Measurements from ENCODE around the gene TSR3. TPM values are rescaled to one million over a fixed set of nuclear protein-coding genes. Genes with fewer than 3 reads are reported as not detected.
A peak's percentile ranks its signal among the peaks of the same experiment; 100 is the strongest.

TSR3 gene
- total and polyA plus RNA-seq, 10 donors: 31.1 to 73.1 (median 47.2) TPM

DNA sequence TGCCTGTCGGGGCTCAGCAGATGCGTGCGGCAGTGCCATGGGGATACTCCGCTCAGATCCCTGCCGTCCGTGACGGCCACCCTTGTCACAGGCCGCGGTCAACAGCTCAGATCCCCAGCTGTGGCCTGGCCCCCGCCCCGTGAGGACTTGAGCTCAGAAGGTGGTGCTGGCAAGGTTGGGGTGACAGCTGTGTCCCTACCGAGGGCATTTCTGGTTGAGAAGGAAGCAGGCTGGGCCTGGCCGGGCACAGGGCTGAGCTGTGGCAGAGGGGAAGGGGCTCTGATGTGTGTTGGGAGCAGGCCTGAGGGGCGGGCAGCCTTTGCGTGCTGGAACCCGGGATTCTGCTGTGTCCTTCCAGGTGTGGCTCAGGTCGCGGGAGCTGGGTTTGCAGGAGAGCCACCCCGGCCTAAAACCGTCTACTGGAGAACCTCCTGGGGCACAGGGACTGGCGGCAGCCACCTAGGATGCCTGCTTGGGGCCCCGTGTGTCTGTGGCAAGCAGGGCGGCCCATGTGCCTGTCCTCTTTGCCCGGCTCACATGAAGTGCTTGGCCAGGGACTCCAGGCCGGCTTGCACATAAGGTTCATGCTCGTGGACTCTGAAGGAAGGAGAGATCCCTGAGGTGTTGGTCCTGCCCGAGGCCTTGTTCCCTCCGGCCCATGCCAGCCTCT lies 37.1 kb downstream of the TSR3 start:
- H3K27me3 ChIP-seq (replicated peaks in 1 of 7): no peaks in the 10 kb centered on the region
- TF ChIP-seq POLR2A (IDR thresholded peaks at IDR 0.05) (no peak), POLR2AphosphoS5 (IDR thresholded peaks at IDR 0.05) (peak in 1 of 3 donors; percentile 22)
- TF ChIP-seq, protein P1, sequence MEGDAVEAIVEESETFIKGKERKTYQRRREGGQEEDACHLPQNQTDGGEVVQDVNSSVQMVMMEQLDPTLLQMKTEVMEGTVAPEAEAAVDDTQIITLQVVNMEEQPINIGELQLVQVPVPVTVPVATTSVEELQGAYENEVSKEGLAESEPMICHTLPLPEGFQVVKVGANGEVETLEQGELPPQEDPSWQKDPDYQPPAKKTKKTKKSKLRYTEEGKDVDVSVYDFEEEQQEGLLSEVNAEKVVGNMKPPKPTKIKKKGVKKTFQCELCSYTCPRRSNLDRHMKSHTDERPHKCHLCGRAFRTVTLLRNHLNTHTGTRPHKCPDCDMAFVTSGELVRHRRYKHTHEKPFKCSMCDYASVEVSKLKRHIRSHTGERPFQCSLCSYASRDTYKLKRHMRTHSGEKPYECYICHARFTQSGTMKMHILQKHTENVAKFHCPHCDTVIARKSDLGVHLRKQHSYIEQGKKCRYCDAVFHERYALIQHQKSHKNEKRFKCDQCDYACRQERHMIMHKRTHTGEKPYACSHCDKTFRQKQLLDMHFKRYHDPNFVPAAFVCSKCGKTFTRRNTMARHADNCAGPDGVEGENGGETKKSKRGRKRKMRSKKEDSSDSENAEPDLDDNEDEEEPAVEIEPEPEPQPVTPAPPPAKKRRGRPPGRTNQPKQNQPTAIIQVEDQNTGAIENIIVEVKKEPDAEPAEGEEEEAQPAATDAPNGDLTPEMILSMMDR (IDR thresholded peaks at IDR 0.05 in 8 of 11, conservative IDR thresholded peaks at IDR 0.05 in 3 of 11): no peak
- H3K4me3 ChIP-seq: no peak overlapping the region
- no peak overlapping the region for H3K27ac ChIP-seq
- H3K36me3 ChIP-seq: peaks cover 3 to 81% (median 69%) of the 10 kb centered on the region in 6 donors
- intact Hi-C loops (cut with DNase I; ENCODE audit: low total_unique reads): no loop called here
- peaks cover 24 to 66% (median 45%) of the 10 kb centered on the region in 6 donors for H3K4me1 ChIP-seq
- 86 to 92% (median 89%) methylated on average over 14 to 28 of the region's 28 CpGs for WGBS, 5 donors
- H3K9me3 ChIP-seq: no peaks in the 10 kb centered on the region
- DNase-seq: no peak

DNA sequence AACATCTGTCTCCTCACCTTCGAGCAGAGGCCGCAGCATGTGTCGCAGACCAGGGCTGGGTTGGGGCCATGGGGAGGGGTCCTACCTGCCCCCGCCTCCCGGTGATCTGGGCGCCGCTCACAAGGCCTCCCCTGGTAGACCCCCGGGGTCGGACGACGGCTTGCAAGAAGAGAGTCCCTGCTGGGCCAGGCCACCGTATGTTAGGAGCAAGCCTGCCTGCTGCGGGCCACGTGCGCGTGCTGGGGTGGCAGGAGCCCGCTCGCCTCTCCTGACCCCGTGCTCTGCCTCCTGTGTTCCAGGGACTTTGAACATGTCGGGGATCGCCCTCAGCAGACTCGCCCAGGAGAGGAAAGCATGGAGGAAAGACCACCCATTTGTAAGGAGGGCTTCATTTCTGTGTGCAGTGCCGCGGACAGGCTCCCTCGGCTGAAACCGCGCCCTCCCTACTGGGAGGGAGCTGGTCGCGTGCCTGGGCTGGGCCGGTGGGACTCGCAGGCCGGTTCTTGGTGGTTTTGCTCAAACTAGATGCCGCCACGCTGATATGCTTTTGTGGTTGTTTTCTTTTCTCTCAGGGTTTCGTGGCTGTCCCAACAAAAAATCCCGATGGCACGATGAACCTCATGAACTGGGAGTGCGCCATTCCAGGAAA lies 37.8 kb downstream of the TSR3 start:
- no peak for TF ChIP-seq POLR2A (IDR thresholded peaks at IDR 0.05)
- peak in 1 of 3 donors; percentile 41 for TF ChIP-seq POLR2AphosphoS5 (IDR thresholded peaks at IDR 0.05)
- Histone ChIP-seq H3K9me3 (no peaks in the 10 kb centered on the region), H3K4me1 (peaks cover 24 to 59% (median 46%) of the 10 kb centered on the region in 6 donors), H3K4me3 (no peak overlapping the region), H3K27ac (no peak overlapping the region), H3K27me3 (replicated peaks in 1 of 7) (no peaks in the 10 kb centered on the region), H3K36me3 (peaks cover 3 to 74% (median 62%) of the 10 kb centered on the region in 6 donors)
- 88 to 91% (median 90%) methylated on average over 25 to 38 of the region's 38 CpGs for WGBS, 5 donors
- DNase-seq: no peak
- intact Hi-C loops (cut with DNase I; ENCODE audit: low total_unique reads): no loop called here

DNA sequence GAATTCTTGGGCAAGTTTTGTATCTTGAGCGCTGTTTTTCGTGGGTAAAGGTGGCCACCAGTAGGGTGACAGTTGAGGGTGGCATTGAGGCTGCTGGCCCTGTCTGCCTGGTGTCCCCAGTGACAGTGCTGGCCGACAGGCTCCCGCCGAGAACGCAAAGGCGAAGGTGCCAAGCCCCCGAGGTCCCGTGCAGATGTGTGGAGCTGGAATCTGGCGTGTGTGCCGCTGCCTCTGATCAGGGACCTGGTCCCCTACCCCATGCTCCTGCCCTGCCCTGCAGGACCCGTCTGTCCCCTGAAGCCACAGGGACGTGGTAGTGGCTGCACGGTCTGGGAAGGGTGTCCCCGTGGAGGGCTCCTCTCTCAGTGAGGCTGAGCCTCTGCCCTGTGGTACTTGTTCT lies 38.8 kb downstream of the TSR3 start:
- intact Hi-C loops (cut with DNase I; ENCODE audit: low total_unique reads): no loop called here
- WGBS, 5 donors: 78 to 92% (median 88%) methylated on average over 5 to 15 of the region's 15 CpGs
- Histone ChIP-seq H3K27ac (peak overlapping the region in 1 of 8 donors; percentile 98), H3K9me3 (no peaks in the 10 kb centered on the region), H3K27me3 (replicated peaks in 1 of 7) (no peaks in the 10 kb centered on the region), H3K4me1 (peaks cover 24 to 64% (median 50%) of the 10 kb centered on the region in 6 donors), H3K4me3 (no peak overlapping the region), H3K36me3 (peaks cover 3 to 65% (median 53%) of the 10 kb centered on the region in 6 donors)
- peak in 1 of 3 donors; percentile 8 for TF ChIP-seq POLR2AphosphoS5 (IDR thresholded peaks at IDR 0.05)
- TF ChIP-seq, protein P1 (IDR thresholded peaks at IDR 0.05 in 8 of 11, conservative IDR thresholded peaks at IDR 0.05 in 3 of 11): no peak
- no peak for TF ChIP-seq POLR2A (IDR thresholded peaks at IDR 0.05)
- DNase-seq: no peak

DNA sequence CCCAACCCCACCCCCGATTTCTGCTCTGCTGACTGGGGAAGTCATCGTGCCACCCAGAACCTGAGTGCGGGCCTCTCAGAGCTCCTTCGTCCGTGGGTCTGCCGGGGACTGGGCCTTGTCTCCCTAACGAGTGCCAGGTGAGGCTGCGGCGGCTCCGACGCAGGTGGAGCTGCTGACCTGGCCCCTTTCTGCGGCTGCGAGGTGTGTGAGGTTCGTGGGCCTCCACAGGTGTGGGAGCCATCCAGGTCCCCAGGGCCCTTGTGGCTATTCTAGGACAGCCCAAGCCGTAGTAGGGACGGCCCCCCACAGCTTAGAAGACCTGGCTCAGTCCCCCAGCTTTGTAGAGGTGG lies 39.2 kb downstream of the TSR3 start:
- peaks cover 3 to 60% (median 48%) of the 10 kb centered on the region in 6 donors for H3K36me3 ChIP-seq
- H3K9me3 ChIP-seq: no peaks in the 10 kb centered on the region
- WGBS, 5 donors: 64 to 86% (median 78%) methylated on average over 5 to 16 of the region's 16 CpGs
- H3K27ac ChIP-seq: peak overlapping the region in 5 of 8 donors; percentile 96 to 99 (median 98)
- peak overlapping the region in 5 of 8 donors; percentile 81 to 96 (median 86) for H3K4me3 ChIP-seq
- no peak for DNase-seq
- intact Hi-C loops (cut with DNase I; ENCODE audit: low total_unique reads): no loop called here
- no peaks in the 10 kb centered on the region for H3K27me3 ChIP-seq (replicated peaks in 1 of 7)
- TF ChIP-seq POLR2AphosphoS5 (IDR thresholded peaks at IDR 0.05) (no peak), POLR2A (IDR thresholded peaks at IDR 0.05) (no peak)
- peaks cover 24 to 64% (median 50%) of the 10 kb centered on the region in 6 donors for H3K4me1 ChIP-seq

All from spleen (tissue), 11 donors.